Right atrium auricular region (tissue), 2 donors: ENCODE measurements around the gene MCF2L. TPM values are rescaled to one million over a fixed set of nuclear protein-coding genes. Genes with fewer than 3 reads are reported as not detected.

Experiments used
- DNase-seq: peaks from one replicate; pipeline ENCODE4 v3.0.0-alpha.2; 2019; ENCODE audit warnings: low spot score
- H3K27ac ChIP-seq, 2 donors: fragments of 200-600 bp; sonication (generic); 1 replicate in 1 of 2; 2 replicates in 1 of 2; pipeline ENCODE4 v1.5.1; 2016 to 2019
- H3K27me3 ChIP-seq, 2 donors: fragments of 200-600 bp; sonication (generic); one replicate each; pipeline versions ENCODE4 v1.5.1 to v1.6.0; 2017 to 2019
- H3K36me3 ChIP-seq: fragments of 200-600 bp; sonication (generic); one replicate; pipeline ENCODE4 v1.5.1; 2016
- H3K4me1 ChIP-seq, 2 donors: fragments of 200-600 bp; sonication (generic); one replicate each; pipeline versions ENCODE4 v1.5.1 to v1.6.0; 2017 to 2019
- H3K4me3 ChIP-seq, 2 donors: fragments of 200-600 bp; sonication (generic); 1 replicate in 1 of 2; 2 replicates in 1 of 2; pipeline ENCODE4 v1.5.1; 2017 to 2019; ENCODE audit warnings: mild to moderate bottlenecking in 1 of 2, moderate library complexity in 1 of 2
- H3K9me3 ChIP-seq, 2 donors: fragments of 200-600 bp; sonication (generic); one replicate each; pipeline ENCODE4 v1.5.1; 2019
- CTCF ChIP-seq, 2 donors: fragments of 200-600 bp; sonication (generic); IDR thresholded peaks; one replicate each; pipeline ENCODE4 v1.5.1; 2019; ENCODE audit warnings: antibody characterized with exemption in 2 of 2
- total RNA-seq, 2 donors: library from RNA; depleted of rRNA; stranded (reverse); fragments of >200 nt; gene quantifications; one replicate each; pipeline ENCODE4 v1.1.0, GENCODE V29; 2016

Gene MCF2L
- total RNA-seq, 2 donors from 2014 or later = 17.1 to 21.6 TPM

GRCh38 chr13:113036401-113036800 lies 67.4 kb downstream of the MCF2L start:
- no peak for TF ChIP-seq CTCF (IDR thresholded peaks at IDR 0.05)
- DNase-seq = no peak
- H3K4me3 ChIP-seq = no peak overlapping the region
- no peak overlapping the region for H3K27ac ChIP-seq
- H3K36me3 ChIP-seq = no peaks in the 10 kb centered on the region
- H3K9me3 ChIP-seq = no peaks in the 10 kb centered on the region
- peaks cover 0 to 19% of the 10 kb centered on the region in 2 donors for H3K4me1 ChIP-seq
- H3K27me3 ChIP-seq = no peaks in the 10 kb centered on the region

- no peak for DNase-seq
- peaks cover 0 to 12% of the 10 kb centered on the region in 2 donors for H3K4me1 ChIP-seq
- no peak overlapping the region for H3K27ac ChIP-seq
- H3K4me3 ChIP-seq = no peak overlapping the region
- no peaks in the 10 kb centered on the region for H3K27me3 ChIP-seq
- H3K9me3 ChIP-seq = no peaks in the 10 kb centered on the region
- no peak for TF ChIP-seq CTCF (IDR thresholded peaks at IDR 0.05)
- no peaks in the 10 kb centered on the region for H3K36me3 ChIP-seq
Measured at GRCh38 chr13:113040031-113040430, 71.0 kb downstream of the MCF2L start.

- H3K27ac ChIP-seq = no peak overlapping the region
- no peaks in the 10 kb centered on the region for H3K36me3 ChIP-seq
- peaks cover 0 to 5% of the 10 kb centered on the region in 2 donors for H3K4me1 ChIP-seq
- TF ChIP-seq CTCF (IDR thresholded peaks at IDR 0.05) = no peak
- H3K4me3 ChIP-seq = no peak overlapping the region
- no peaks in the 10 kb centered on the region for H3K9me3 ChIP-seq
- H3K27me3 ChIP-seq = no peaks in the 10 kb centered on the region
- DNase-seq = no peak
Measured at GRCh38 chr13:113040597-113041292, 71.7 kb downstream of the MCF2L start.

GRCh38 chr13:113041293-113041690 lies 72.3 kb downstream of the MCF2L start:
- H3K27me3 ChIP-seq = no peaks in the 10 kb centered on the region
- peaks cover 0 to 5% of the 10 kb centered on the region in 2 donors for H3K4me1 ChIP-seq
- H3K4me3 ChIP-seq = no peak overlapping the region
- H3K27ac ChIP-seq = no peak overlapping the region
- no peak for DNase-seq
- H3K9me3 ChIP-seq = no peaks in the 10 kb centered on the region
- H3K36me3 ChIP-seq = no peaks in the 10 kb centered on the region
- no peak for TF ChIP-seq CTCF (IDR thresholded peaks at IDR 0.05)

- Histone ChIP-seq H3K27ac (no peak overlapping the region), H3K9me3 (no peaks in the 10 kb centered on the region), H3K4me1 (peaks cover 0 to 5% of the 10 kb centered on the region in 2 donors), H3K4me3 (no peak overlapping the region), H3K27me3 (no peaks in the 10 kb centered on the region), H3K36me3 (no peaks in the 10 kb centered on the region)
- no peak for DNase-seq
- no peak for TF ChIP-seq CTCF (IDR thresholded peaks at IDR 0.05)
Measured at GRCh38 chr13:113041896-113042295, 72.9 kb downstream of the MCF2L start.

GRCh38 chr13:113042456-113042855 lies 73.4 kb downstream of the MCF2L start:
- Histone ChIP-seq H3K27me3 (no peaks in the 10 kb centered on the region), H3K4me3 (no peak overlapping the region), H3K27ac (no peak overlapping the region), H3K36me3 (no peaks in the 10 kb centered on the region), H3K4me1 (peaks cover 0 to 5% of the 10 kb centered on the region in 2 donors), H3K9me3 (no peaks in the 10 kb centered on the region)
- DNase-seq = no peak
- TF ChIP-seq CTCF (IDR thresholded peaks at IDR 0.05) = no peak
